Esophagus squamous epithelium (tissue), 4 donors: ENCODE data around the gene MGAT4B.

ENCODE experiments used
- CTCF ChIP-seq, 6 experiments: fragments of 450-650 bp in 4 of 6; fragments of 200-600 bp in 2 of 6; sonication (generic) in 2 of 6; IDR thresholded peaks; one replicate each; pipeline ENCODE4 v1.5.1; 2016 to 2019; ENCODE audit warnings: antibody characterized with exemption in 6 of 6, mild to moderate bottlenecking in 4 of 6, moderate library complexity in 4 of 6
- POLR2A ChIP-seq, 4 donors: fragments of 450-650 bp; IDR thresholded peaks; one replicate each; pipeline ENCODE4 v1.6.1; 2017; ENCODE audit warnings: antibody characterized with exemption in 4 of 4, mild to moderate bottlenecking in 4 of 4, moderate library complexity in 3 of 4

- TF ChIP-seq POLR2A (IDR thresholded peaks at IDR 0.05) (no peak), CTCF (IDR thresholded peaks at IDR 0.05) (no peak)
These were observed 56.7 kb downstream of the MGAT4B start for GRCh38 chr5:179749857-179750508.
